ENCODE data around the gene GRAMD1B.
"Not testable (repeated sequence)": the region's sequence is repeated elsewhere in the genome, so short reads cannot be mapped to it uniquely, and the experiment has no call there.

GRAMD1B gene

GRCh38 chr11:123653827-123654565 lies 223.9 kb downstream of the GRAMD1B start:
- no peak for DNase-seq

- DNase-seq = peak; percentile 29
These were observed 224.6 kb downstream of the GRAMD1B start, which contains the start of gene SCN3B for GRCh38 chr11:123654566-123655081. Gene SCN3B (minus strand): TSS chr11:123654624. CDS start chr11:123653801, 823 bp downstream.

GRCh38 chr11:123659311-123659710 lies 229.2 kb downstream of the GRAMD1B start:
- no peak for DNase-seq

- not testable (repeated sequence) for DNase-seq
These were observed 229.9 kb downstream of the GRAMD1B start for GRCh38 chr11:123659965-123660364.

- no peak for DNase-seq
These were observed 235.2 kb downstream of the GRAMD1B start for GRCh38 chr11:123665306-123665705.

- DNase-seq = no peak
These were observed 240.0 kb downstream of the GRAMD1B start for GRCh38 chr11:123670081-123670480.

GRCh38 chr11:123671534-123671933 lies 241.5 kb downstream of the GRAMD1B start:
- DNase-seq = no peak

GRCh38 chr11:123672568-123672967 lies 242.5 kb downstream of the GRAMD1B start:
- DNase-seq = no peak

- DNase-seq = no peak
These were observed 244.2 kb downstream of the GRAMD1B start for GRCh38 chr11:123674297-123674696.

All from NCI-H2081 treated with DMSO at 0.1 percent for 48 hours (cell line).